CD4-positive, alpha-beta memory T cell (primary cell): ENCODE measurements around the gene SLC22A4. TPM values are rescaled to one million over a fixed set of nuclear protein-coding genes. Genes with fewer than 3 reads are reported as not detected.

ENCODE experiments used
- CTCF ChIA-PET: fragments of 350-600 bp; sonication (Branson Sonifier 250); formaldehyde crosslinking; loops from one replicate; lab custom pipeline; 2021; ENCODE audit warnings: inconsistent platforms; ENCODE audit not compliant: partially characterized antibody; lab: Charles Lee
- POLR2A ChIA-PET: fragments of 350-600 bp; sonication (Branson Sonifier 250); formaldehyde crosslinking; loops from one replicate; lab custom pipeline; 2021; ENCODE audit not compliant: partially characterized antibody; lab: Charles Lee
- DNase-seq, 5 donors: peaks; one replicate each; pipeline versions ENCODE4 v3.0.0 to v3.0.0-alpha.2; 2020 to 2022; ENCODE audit warnings: mixed read lengths in 1 of 5
- H3K27ac ChIP-seq: one replicate; pipeline ENCODE4 v1.7.0; 2013; ENCODE audit warnings: low read depth, low read length
- H3K27me3 ChIP-seq: 2 replicates; pipeline ENCODE4 v1.7.0; 2013; ENCODE audit warnings: mild to moderate bottlenecking, low read length, moderate library complexity; ENCODE audit not compliant: insufficient read depth
- H3K36me3 ChIP-seq: 2 replicates; pipeline ENCODE4 v1.7.0; 2013; ENCODE audit warnings: mild to moderate bottlenecking, low read length, moderate library complexity; ENCODE audit not compliant: insufficient read depth
- H3K4me1 ChIP-seq: 2 replicates; pipeline ENCODE4 v1.7.0; 2013; ENCODE audit warnings: mild to moderate bottlenecking, low read length, moderate library complexity; ENCODE audit not compliant: insufficient read depth
- H3K4me3 ChIP-seq, 2 donors: one replicate each; pipeline ENCODE4 v1.7.0; 2013; ENCODE audit warnings: low read length in 2 of 2, mild to moderate bottlenecking in 1 of 2
- H3K9me3 ChIP-seq, 2 donors: one replicate each; pipeline ENCODE4 v1.7.0; 2013; ENCODE audit warnings: low read length in 2 of 2, control low read depth in 1 of 2; ENCODE audit not compliant: control insufficient read depth in 1 of 2
- H3K27ac Mint-ChIP-seq, 7 donors: one replicate each; pipeline ENCODE4 v1.8.0; 2020 to 2021; ENCODE audit warnings: mixed read lengths in 7 of 7, mild to moderate bottlenecking in 6 of 7, inconsistent platforms in 3 of 7, moderate library complexity in 3 of 7
- H3K27me3 Mint-ChIP-seq, 2 donors: one replicate each; pipeline ENCODE4 v1.8.0; 2020 to 2021; ENCODE audit warnings: mixed read lengths in 2 of 2
- H3K36me3 Mint-ChIP-seq, 2 donors: one replicate each; pipeline ENCODE4 v1.8.0; 2020 to 2021; ENCODE audit warnings: mixed read lengths in 2 of 2, inconsistent platforms in 1 of 2, mild to moderate bottlenecking in 1 of 2
- H3K4me1 Mint-ChIP-seq, 4 donors: one replicate each; pipeline ENCODE4 v1.8.0; 2020 to 2021; ENCODE audit warnings: mixed read lengths in 4 of 4, mild to moderate bottlenecking in 1 of 4
- H3K4me3 Mint-ChIP-seq, 8 donors: one replicate each; pipeline ENCODE4 v1.8.0; 2020 to 2021; ENCODE audit warnings: mixed read lengths in 8 of 8, mild to moderate bottlenecking in 7 of 8, moderate library complexity in 6 of 8, inconsistent platforms in 3 of 8
- H3K9me3 Mint-ChIP-seq, 8 donors: one replicate each; pipeline ENCODE4 v1.8.0; 2020 to 2021; ENCODE audit warnings: mixed read lengths in 8 of 8, mild to moderate bottlenecking in 5 of 8, inconsistent platforms in 3 of 8, moderate library complexity in 1 of 8
- intact Hi-C: fragments of 100-400 bp; cut with micrococcal nuclease; formaldehyde crosslinking; loops from one replicate; pipeline ENCODE4 v1.15.1; 2023
- polyA plus RNA-seq, 2 donors: library from polyadenylated mRNA; unstranded; fragments of 300-500 nt; fragmentation: Illumina TruSeq; gene quantifications; one replicate each; pipeline ENCODE4 v1.2.3, GENCODE V29; 2021
- total RNA-seq, 2 experiments: library from RNA; stranded (reverse); gene quantifications; one replicate each; pipeline ENCODE4 v1.2.3, GENCODE V29; 2021

The SLC22A4 gene
- total and polyA plus RNA-seq, 4 experiments from 2014 or later: 0.22 TPM; not detected in 3

GRCh38 chr5:132253452-132254320, 40.5 kb upstream of the SLC22A4 start:
- Mint-ChIP-seq H3K36me3 (no peaks in the 10 kb centered on the region), H3K4me1 (peaks cover 0 to 4% (median under 1%) of the 10 kb centered on the region in 4 donors), H3K27ac (no peak overlapping the region), H3K4me3 (no peak overlapping the region), H3K9me3 (no peaks in the 10 kb centered on the region), H3K27me3 (peaks cover 9 to 22% of the 10 kb centered on the region in 2 donors)
- Histone ChIP-seq H3K9me3 (no peaks in the 10 kb centered on the region), H3K4me1 (no peaks in the 10 kb centered on the region), H3K36me3 (no peaks in the 10 kb centered on the region), H3K4me3 (no peak overlapping the region), H3K27me3 (peaks cover 4% of the 10 kb centered on the region), H3K27ac (no peak overlapping the region)
- DNase-seq: no peak
- CTCF ChIA-PET: interaction anchor here (1.5 to 3.2 kb wide), 2 partner anchors 15 to 16 kb away, joined by 4 to 14 read pairs; no protein-coding TSS in a partner anchor
- intact Hi-C loops: no loop called here
- POLR2A ChIA-PET: no interaction called here

DNA sequence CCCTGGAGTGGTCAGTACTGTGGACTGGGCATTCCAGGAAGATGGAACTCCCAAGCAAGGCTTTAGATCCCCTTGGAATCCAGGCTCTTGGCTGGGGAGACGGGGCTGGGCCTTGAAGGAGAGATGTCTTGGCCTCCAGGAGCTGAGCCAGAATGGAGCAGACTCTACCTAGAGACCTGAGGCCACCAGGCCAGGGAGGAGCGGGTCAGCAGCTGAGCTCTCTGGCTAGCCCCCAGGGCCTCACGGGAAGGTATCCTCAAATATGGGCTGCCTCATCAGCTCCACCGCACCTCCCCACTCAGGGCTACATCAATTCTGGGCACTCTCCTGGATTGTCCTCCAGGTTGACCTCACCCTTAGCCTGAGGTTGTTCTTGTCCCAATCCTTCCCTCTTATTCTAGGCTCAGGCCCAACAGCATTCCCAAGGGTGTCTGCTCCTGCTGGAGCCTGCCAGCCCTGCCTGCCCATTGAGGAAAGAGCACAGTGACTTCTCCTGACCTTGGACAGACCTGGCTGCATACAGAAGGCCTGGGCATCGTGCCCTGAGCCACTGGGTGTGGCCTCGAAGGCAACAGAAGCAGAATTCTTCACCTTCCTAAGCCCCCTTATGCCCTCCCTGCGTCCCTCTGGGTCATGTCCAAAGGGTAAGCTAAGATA, 39.7 kb upstream of the SLC22A4 start:
- no peak for DNase-seq
- Histone ChIP-seq H3K4me3 (no peak overlapping the region), H3K36me3 (no peaks in the 10 kb centered on the region), H3K4me1 (no peaks in the 10 kb centered on the region), H3K27ac (no peak overlapping the region), H3K27me3 (peaks cover 4% of the 10 kb centered on the region), H3K9me3 (no peaks in the 10 kb centered on the region)
- Mint-ChIP-seq H3K36me3 (no peaks in the 10 kb centered on the region), H3K4me3 (no peak overlapping the region), H3K27me3 (peaks cover 9 to 22% of the 10 kb centered on the region in 2 donors), H3K9me3 (no peaks in the 10 kb centered on the region), H3K4me1 (peaks cover 0 to 4% (median under 1%) of the 10 kb centered on the region in 4 donors), H3K27ac (no peak overlapping the region)
- ChIA-PET CTCF (interaction anchor here (3.2 kb wide), 1 partner anchor 16 kb away, joined by 14 read pairs; no protein-coding TSS in a partner anchor), POLR2A (no interaction called here)
- intact Hi-C loops: no loop called here

- ChIA-PET POLR2A (no interaction called here), CTCF (interaction anchor here (3.2 kb wide), 1 partner anchor 18 kb away, joined by 14 read pairs; no protein-coding TSS in a partner anchor)
- Histone ChIP-seq H3K9me3 (no peaks in the 10 kb centered on the region), H3K36me3 (no peaks in the 10 kb centered on the region), H3K4me1 (no peaks in the 10 kb centered on the region), H3K4me3 (no peak overlapping the region), H3K27ac (no peak overlapping the region), H3K27me3 (peaks cover 4% of the 10 kb centered on the region)
- no peaks in the 10 kb centered on the region for H3K9me3 Mint-ChIP-seq
- H3K4me1 Mint-ChIP-seq: peaks cover 0 to 4% (median under 1%) of the 10 kb centered on the region in 4 donors
- peaks cover 9 to 22% of the 10 kb centered on the region in 2 donors for H3K27me3 Mint-ChIP-seq
- H3K36me3 Mint-ChIP-seq: no peaks in the 10 kb centered on the region
- DNase-seq: no peak
- no peak overlapping the region for H3K27ac Mint-ChIP-seq
- intact Hi-C loops: no loop called here
- peak overlapping the region in 3 of 8 donors; percentile 43 to 73 (median 57) for H3K4me3 Mint-ChIP-seq
Measured at GRCh38 chr5:132256086-132256782, 38.0 kb upstream of the SLC22A4 start.

DNA sequence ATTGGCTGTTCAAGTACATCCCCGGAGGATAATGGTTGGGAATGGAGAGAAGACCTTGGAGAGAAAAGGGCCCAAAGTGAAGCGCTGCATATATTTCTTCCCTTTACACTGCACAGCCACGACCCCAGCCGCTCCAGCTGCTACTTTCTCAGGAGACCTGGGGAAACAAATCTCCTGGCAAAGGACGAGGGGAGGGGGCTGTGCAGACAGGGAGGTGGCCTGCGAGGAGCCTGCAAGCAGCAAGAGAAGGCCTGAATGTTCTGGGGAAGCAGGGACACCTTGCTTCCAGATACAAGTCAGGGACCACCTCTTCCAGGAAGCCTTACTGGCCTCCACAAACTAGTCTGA, 37.4 kb upstream of the SLC22A4 start:
- Mint-ChIP-seq H3K4me1 (peaks cover 0 to 4% (median under 1%) of the 10 kb centered on the region in 4 donors), H3K27ac (no peak overlapping the region), H3K9me3 (no peaks in the 10 kb centered on the region), H3K27me3 (peaks cover 9 to 22% of the 10 kb centered on the region in 2 donors), H3K36me3 (no peaks in the 10 kb centered on the region), H3K4me3 (peak overlapping the region in 3 of 8 donors; percentile 43 to 73 (median 57))
- POLR2A ChIA-PET: no interaction called here
- no peaks in the 10 kb centered on the region for H3K36me3 ChIP-seq
- no peak for DNase-seq
- H3K4me3 ChIP-seq: no peak overlapping the region
- no peak overlapping the region for H3K27ac ChIP-seq
- peaks cover 4% of the 10 kb centered on the region for H3K27me3 ChIP-seq
- H3K9me3 ChIP-seq: no peaks in the 10 kb centered on the region
- CTCF ChIA-PET: interaction anchor here (3.2 kb wide), 1 partner anchor 19 kb away, joined by 14 read pairs; no protein-coding TSS in a partner anchor
- no peaks in the 10 kb centered on the region for H3K4me1 ChIP-seq
- intact Hi-C loops: no loop called here

DNA sequence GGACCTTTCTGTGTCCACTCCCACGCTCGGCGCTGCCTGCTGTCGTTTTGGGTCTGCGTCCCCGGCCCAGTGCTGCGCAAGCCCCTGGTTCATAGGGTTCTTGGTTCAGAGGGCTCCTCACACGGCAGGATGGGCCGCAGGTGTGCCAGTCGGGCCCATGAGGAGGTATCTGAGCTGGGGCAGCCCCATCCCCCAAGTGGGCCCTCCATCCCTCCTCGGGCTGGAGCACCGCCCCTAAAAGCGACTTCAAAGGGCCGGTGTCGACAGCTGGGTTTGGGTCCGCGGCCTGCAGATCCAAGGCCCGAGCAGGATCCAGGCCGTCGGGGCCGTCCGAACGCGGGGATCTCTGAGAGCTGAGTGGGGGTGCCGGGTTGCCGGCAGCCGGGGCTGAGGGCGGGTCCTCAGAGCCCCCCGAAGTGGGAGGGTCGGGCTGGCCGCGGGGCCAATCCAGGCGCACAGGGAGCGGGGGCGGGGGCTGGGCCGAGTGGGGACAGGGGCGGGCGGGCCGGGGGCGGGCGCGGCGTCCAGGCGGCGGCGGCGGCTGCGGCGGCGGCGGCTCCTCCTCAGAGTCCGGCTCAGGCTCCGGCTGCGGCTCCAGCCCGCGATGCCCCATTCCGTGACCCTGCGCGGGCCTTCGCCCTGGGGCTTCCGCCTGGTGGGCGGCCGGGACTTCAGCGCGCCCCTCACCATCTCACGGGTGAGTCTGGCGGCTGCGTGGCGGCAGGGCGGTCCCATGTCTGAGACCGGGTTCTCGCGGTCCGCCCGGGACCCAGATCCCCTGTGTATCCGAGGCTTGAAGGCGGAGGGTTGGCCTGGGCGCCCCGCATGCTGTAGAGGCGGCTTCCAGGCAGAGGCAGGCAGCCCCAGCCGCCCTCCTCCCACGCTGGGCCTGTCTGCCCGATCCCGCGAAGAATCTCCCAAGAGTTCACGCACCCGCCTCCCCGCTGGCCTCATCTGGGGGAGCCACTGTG, 36.8 kb upstream of the SLC22A4 start, which contains the start of gene PDLIM4:
Gene PDLIM4 (plus strand): TSS at position 566 of the 971 bp plus-strand sequence. CDS start 39 bp downstream, at position 605.
- Mint-ChIP-seq H3K9me3 (no peaks in the 10 kb centered on the region), H3K36me3 (no peaks in the 10 kb centered on the region), H3K4me3 (peak within 1 kb of the TSS in 3 of 8 donors; percentile 43 to 73 (median 57)), H3K27me3 (peaks cover 9 to 22% of the 10 kb centered on the region in 2 donors), H3K4me1 (peaks cover 0 to 4% (median under 1%) of the 10 kb centered on the region in 4 donors), H3K27ac (no peak within 1 kb of the TSS)
- Histone ChIP-seq H3K4me3 (no peak within 1 kb of the TSS), H3K36me3 (no peaks in the 10 kb centered on the region), H3K9me3 (no peaks in the 10 kb centered on the region), H3K4me1 (no peaks in the 10 kb centered on the region), H3K27ac (no peak within 1 kb of the TSS), H3K27me3 (peaks cover 4% of the 10 kb centered on the region)
- intact Hi-C loops: no loop called here
- DNase-seq: no peak
- CTCF ChIA-PET: no interaction called here
- POLR2A ChIA-PET: no interaction called here
